ENCODE results near the gene NLE1. TPM values are rescaled to one million over a fixed set of nuclear protein-coding genes. Genes with fewer than 3 reads are reported as not detected.

NLE1 gene
- total RNA-seq, 1 experiment from 2014 or later: 35.5 TPM

- peaks cover 5% of the 10 kb centered on the region; the same call in 1 of the 2 replicates for H3K27me3 ChIP-seq (ENCODE audit: control insufficient read depth, insufficient read depth, low read length)
- in situ Hi-C loops (cut with HindIII; ENCODE audit: low pct_unique_long_range_greater_than_20kb, low sequenced_read_pairs): no loop called here
- no peaks in the 10 kb centered on the region for H3K4me1 ChIP-seq (ENCODE audit: control insufficient read depth, insufficient read depth, low read length)
- no peak overlapping the region for H3K27ac ChIP-seq (ENCODE audit: low read length)
- no peak for TF ChIP-seq SIN3A (IDR thresholded peaks at IDR 0.05; ENCODE audit: borderline replicate concordance, insufficient read depth, low read depth, low read length)
- TF ChIP-seq POLR2AphosphoS5 (IDR thresholded peaks at IDR 0.05; ENCODE audit: low read depth, low read length): no peak
- TF ChIP-seq CTCF (IDR thresholded peaks at IDR 0.05): no peak
- TF ChIP-seq TCF7L2 (IDR thresholded peaks at IDR 0.05; ENCODE audit: low read depth, low read length): no peak
- TF ChIP-seq REST (IDR thresholded peaks at IDR 0.05; ENCODE audit: insufficient read depth in 1 of 2, low read depth in 2 of 2, low read length in 1 of 2): no peak
- no peak for DNase-seq (ENCODE audit: low read depth, low spot score)
- no peaks in the 10 kb centered on the region for H3K9me3 ChIP-seq (ENCODE audit: control insufficient read depth, insufficient read depth, low read depth, low read length)
- ChIA-PET POLR2A (no interaction called here), CTCF (no interaction called here)
- H3K36me3 ChIP-seq (ENCODE audit: control insufficient read depth, insufficient read depth, low read length): no peaks in the 10 kb centered on the region
- no peak overlapping the region for H3K4me3 ChIP-seq (ENCODE audit: low read depth in 2 of 2, low read length in 2 of 2)
- BruUV-seq (replicated peaks): no TSS peak
- intact Hi-C loops (cut with micrococcal nuclease; ENCODE audit: unreplicated experiment): no loop called here
- ATAC-seq: no peak
Observed at GRCh38 chr17:35160354-35161201, 18.5 kb upstream of the NLE1 start.

GRCh38 chr17:35159940-35160339 is 17.8 kb upstream of the NLE1 start:
- intact Hi-C loops (cut with micrococcal nuclease; ENCODE audit: unreplicated experiment): loop anchor here (10.0 kb wide), 1 partner anchor 55 kb away; no protein-coding TSS in a partner anchor
- Histone ChIP-seq H3K4me1 (ENCODE audit: control insufficient read depth, insufficient read depth, low read length) (no peaks in the 10 kb centered on the region), H3K4me3 (ENCODE audit: low read depth in 2 of 2, low read length in 2 of 2) (no peak overlapping the region), H3K27me3 (ENCODE audit: control insufficient read depth, insufficient read depth, low read length) (peaks cover 5% of the 10 kb centered on the region; the same call in 1 of the 2 replicates), H3K27ac (ENCODE audit: low read length) (no peak overlapping the region), H3K9me3 (ENCODE audit: control insufficient read depth, insufficient read depth, low read depth, low read length) (no peaks in the 10 kb centered on the region), H3K36me3 (ENCODE audit: control insufficient read depth, insufficient read depth, low read length) (no peaks in the 10 kb centered on the region)
- POLR2A ChIA-PET: no interaction called here
- in situ Hi-C loops (cut with HindIII; ENCODE audit: low pct_unique_long_range_greater_than_20kb, low sequenced_read_pairs): no loop called here
- no peak for DNase-seq (ENCODE audit: low read depth, low spot score)
- CTCF ChIA-PET: no interaction called here
- BruUV-seq (replicated peaks): no TSS peak
- TF ChIP-seq REST (IDR thresholded peaks at IDR 0.05; ENCODE audit: insufficient read depth in 1 of 2, low read depth in 2 of 2, low read length in 1 of 2) (no peak), SIN3A (IDR thresholded peaks at IDR 0.05; ENCODE audit: borderline replicate concordance, insufficient read depth, low read depth, low read length) (no peak), POLR2AphosphoS5 (IDR thresholded peaks at IDR 0.05; ENCODE audit: low read depth, low read length) (no peak), TCF7L2 (IDR thresholded peaks at IDR 0.05; ENCODE audit: low read depth, low read length) (no peak), CTCF (IDR thresholded peaks at IDR 0.05) (no peak)
- no peak for ATAC-seq
